Suprapubic skin (tissue), 4 donors: ENCODE measurements around the gene SMAD4.

Source experiments
- EP300 ChIP-seq: sonication (generic); formaldehyde crosslinking; IDR thresholded peaks from one replicate; pipeline ENCODE4 v1.6.1; 2017; ENCODE audit warnings: antibody characterized with exemption
- POLR2A ChIP-seq, 2 donors: fragments of 450-650 bp; IDR thresholded peaks; one replicate each; pipeline ENCODE4 v1.6.1; 2017; ENCODE audit warnings: antibody characterized with exemption in 2 of 2, mild to moderate bottlenecking in 2 of 2, moderate library complexity in 2 of 2
- POLR2AphosphoS5 ChIP-seq, 3 donors: sonication (generic); formaldehyde crosslinking; IDR thresholded peaks; one replicate each; pipeline ENCODE4 v1.6.1; 2017; ENCODE audit warnings: antibody characterized with exemption in 3 of 3
- TF ChIP-seq, protein P1 (sequence below), 2 donors: fragments of 200-600 bp in 1 of 2; fragments of 450-650 bp in 1 of 2; sonication (generic) in 1 of 2; IDR thresholded peaks; one replicate each; pipeline ENCODE4 v1.5.1; 2016 to 2019; ENCODE audit warnings: antibody characterized with exemption in 2 of 2, mild to moderate bottlenecking in 1 of 2, moderate library complexity in 1 of 2

DNA sequence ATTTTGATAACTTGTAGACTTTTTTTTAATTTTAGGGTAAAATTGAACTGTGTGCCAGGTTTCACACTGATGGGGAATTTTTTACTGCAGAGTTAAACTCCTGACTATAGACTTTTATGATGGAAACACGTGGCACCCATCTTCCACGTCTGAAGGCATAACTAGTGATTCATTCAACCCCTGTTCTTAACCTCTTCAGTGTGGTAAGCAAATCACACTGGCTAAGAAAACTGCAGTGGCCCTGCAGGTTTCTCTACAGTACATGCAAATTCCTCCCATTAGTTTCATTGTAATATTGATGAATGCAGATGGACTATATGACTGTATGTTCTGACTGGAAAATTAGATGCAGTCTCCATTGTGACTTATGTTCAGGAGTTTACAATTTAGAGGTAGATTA lies 47.2 kb downstream of the SMAD4 start:
- no peak for TF ChIP-seq EP300
- TF ChIP-seq POLR2A (IDR thresholded peaks at IDR 0.05) = no peak
- TF ChIP-seq, protein P1, sequence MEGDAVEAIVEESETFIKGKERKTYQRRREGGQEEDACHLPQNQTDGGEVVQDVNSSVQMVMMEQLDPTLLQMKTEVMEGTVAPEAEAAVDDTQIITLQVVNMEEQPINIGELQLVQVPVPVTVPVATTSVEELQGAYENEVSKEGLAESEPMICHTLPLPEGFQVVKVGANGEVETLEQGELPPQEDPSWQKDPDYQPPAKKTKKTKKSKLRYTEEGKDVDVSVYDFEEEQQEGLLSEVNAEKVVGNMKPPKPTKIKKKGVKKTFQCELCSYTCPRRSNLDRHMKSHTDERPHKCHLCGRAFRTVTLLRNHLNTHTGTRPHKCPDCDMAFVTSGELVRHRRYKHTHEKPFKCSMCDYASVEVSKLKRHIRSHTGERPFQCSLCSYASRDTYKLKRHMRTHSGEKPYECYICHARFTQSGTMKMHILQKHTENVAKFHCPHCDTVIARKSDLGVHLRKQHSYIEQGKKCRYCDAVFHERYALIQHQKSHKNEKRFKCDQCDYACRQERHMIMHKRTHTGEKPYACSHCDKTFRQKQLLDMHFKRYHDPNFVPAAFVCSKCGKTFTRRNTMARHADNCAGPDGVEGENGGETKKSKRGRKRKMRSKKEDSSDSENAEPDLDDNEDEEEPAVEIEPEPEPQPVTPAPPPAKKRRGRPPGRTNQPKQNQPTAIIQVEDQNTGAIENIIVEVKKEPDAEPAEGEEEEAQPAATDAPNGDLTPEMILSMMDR (IDR thresholded peaks at IDR 0.05) = no peak
- no peak for TF ChIP-seq POLR2AphosphoS5 (IDR thresholded peaks at IDR 0.05)
